HEK293 (cell line): Measurements from ENCODE around the gene TMEM145.

ENCODE experiments used
- PRDM1 ChIP-seq: fragments of 450-650 bp; formaldehyde crosslinking; IDR thresholded peaks from 2 replicates; pipeline ENCODE4; 2016; ENCODE audit warnings: missing biosample characterization, missing genetic modification characterization
- RBAK ChIP-seq: fragments of 450-650 bp; formaldehyde crosslinking; IDR thresholded peaks from 2 replicates; pipeline ENCODE4 v1.5.1; 2016; ENCODE audit warnings: missing biosample characterization, missing genetic modification characterization
- SCRT2 ChIP-seq: fragments of 450-650 bp; formaldehyde crosslinking; IDR thresholded peaks from 2 replicates; pipeline ENCODE4 v1.5.1; 2016; ENCODE audit warnings: missing biosample characterization, missing genetic modification characterization
- SETDB1 ChIP-seq: IDR thresholded peaks from one replicate; pipeline ENCODE4 v1.6.1; 2017; ENCODE audit warnings: mild to moderate bottlenecking, low read length, moderate library complexity, mixed read lengths; ENCODE audit not compliant: insufficient read length
- TRIM28 ChIP-seq: IDR thresholded peaks from 2 replicates; pipeline ENCODE4 v1.6.1; 2011; ENCODE audit warnings: low read length, control low read depth, borderline replicate concordance
- TSHZ1 ChIP-seq: fragments of 450-650 bp; formaldehyde crosslinking; IDR thresholded peaks from 2 replicates; pipeline ENCODE4 v1.5.1; 2016; ENCODE audit warnings: missing biosample characterization, missing genetic modification characterization, borderline replicate concordance
- WT1 ChIP-seq: fragments of 450-650 bp; formaldehyde crosslinking; IDR thresholded peaks from 2 replicates; pipeline ENCODE4 v1.5.1; 2016; ENCODE audit warnings: missing biosample characterization, missing genetic modification characterization
- ZNF146 ChIP-seq: fragments of 450-650 bp; formaldehyde crosslinking; IDR thresholded peaks from 2 replicates; pipeline ENCODE4 v1.5.1; 2016; ENCODE audit warnings: missing biosample characterization, missing genetic modification characterization
- ZNF184 ChIP-seq: fragments of 450-650 bp; IDR thresholded peaks from 2 replicates; pipeline ENCODE4 v1.5.1; 2018; ENCODE audit warnings: missing biosample characterization, mild to moderate bottlenecking, missing genetic modification characterization
- ZNF23 ChIP-seq: fragments of 450-650 bp; formaldehyde crosslinking; IDR thresholded peaks from 2 replicates; pipeline ENCODE4 v1.5.1; 2016; ENCODE audit warnings: missing biosample characterization, missing genetic modification characterization, borderline replicate concordance
- ZNF292 ChIP-seq: fragments of 450-650 bp; formaldehyde crosslinking; IDR thresholded peaks from 2 replicates; pipeline ENCODE4 v1.5.1; 2016; ENCODE audit warnings: low read depth, missing biosample characterization, missing genetic modification characterization, borderline replicate concordance
- ZNF391 ChIP-seq: fragments of 450-650 bp; formaldehyde crosslinking; IDR thresholded peaks from 2 replicates; pipeline ENCODE4 v1.5.1; 2016; ENCODE audit warnings: low read depth, missing biosample characterization, missing genetic modification characterization, borderline replicate concordance
- ZNF404 ChIP-seq: fragments of 450-650 bp; formaldehyde crosslinking; IDR thresholded peaks from 2 replicates; pipeline ENCODE4 v1.5.1; 2017; ENCODE audit warnings: missing biosample characterization, missing genetic modification characterization
- ZNF501 ChIP-seq: fragments of 450-650 bp; formaldehyde crosslinking; IDR thresholded peaks from 2 replicates; pipeline ENCODE4 v1.5.1; 2016; ENCODE audit warnings: missing biosample characterization, missing genetic modification characterization
- ZNF521 ChIP-seq: fragments of 450-650 bp; formaldehyde crosslinking; IDR thresholded peaks from 2 replicates; pipeline ENCODE4 v1.5.1; 2017; ENCODE audit warnings: missing biosample characterization, mild to moderate bottlenecking, missing genetic modification characterization
- ZNF544 ChIP-seq: fragments of 450-650 bp; formaldehyde crosslinking; IDR thresholded peaks from 2 replicates; pipeline ENCODE4 v1.5.0; 2017; ENCODE audit warnings: missing biosample characterization, missing genetic modification characterization
- ZNF548 ChIP-seq: fragments of 450-650 bp; formaldehyde crosslinking; IDR thresholded peaks from 2 replicates; pipeline ENCODE4 v1.5.1; 2016; ENCODE audit warnings: missing biosample characterization, missing genetic modification characterization
- ZNF596 ChIP-seq: fragments of 450-650 bp; IDR thresholded peaks from 2 replicates; pipeline ENCODE4 v1.5.0; 2018; ENCODE audit warnings: missing biosample characterization, mild to moderate bottlenecking, missing genetic modification characterization, moderate library complexity
- ZNF639 ChIP-seq: fragments of 450-650 bp; formaldehyde crosslinking; IDR thresholded peaks from 2 replicates; pipeline ENCODE4 v1.5.1; 2016; ENCODE audit warnings: missing biosample characterization, missing genetic modification characterization
- ZSCAN23 ChIP-seq: fragments of 450-650 bp; formaldehyde crosslinking; IDR thresholded peaks from 2 replicates; pipeline ENCODE4 v1.5.1; 2016; ENCODE audit warnings: missing biosample characterization, missing genetic modification characterization
- ZSCAN5A ChIP-seq: fragments of 450-650 bp; formaldehyde crosslinking; IDR thresholded peaks from 2 replicates; pipeline ENCODE4 v1.5.1; 2016; ENCODE audit warnings: missing biosample characterization, missing genetic modification characterization
- TF ChIP-seq, protein P1 (sequence below): fragments of 450-650 bp; formaldehyde crosslinking; conservative IDR thresholded peaks from 2 replicates; pipeline ENCODE4 v1.5.1; 2016; ENCODE audit warnings: low read depth, missing biosample characterization, missing genetic modification characterization
- TF ChIP-seq, protein P2 (sequence below): sonication (generic); formaldehyde crosslinking; IDR thresholded peaks from 2 replicates; pipeline ENCODE4 v1.8.1; 2022; ENCODE audit warnings: mild to moderate bottlenecking, moderate library complexity, missing genetic modification reagents
- TF ChIP-seq, protein P3 (sequence below): fragments of 450-650 bp; formaldehyde crosslinking; IDR thresholded peaks from 2 replicates; pipeline ENCODE4 v1.5.1; 2016; ENCODE audit warnings: missing biosample characterization, missing genetic modification characterization

Gene TMEM145

DNA sequence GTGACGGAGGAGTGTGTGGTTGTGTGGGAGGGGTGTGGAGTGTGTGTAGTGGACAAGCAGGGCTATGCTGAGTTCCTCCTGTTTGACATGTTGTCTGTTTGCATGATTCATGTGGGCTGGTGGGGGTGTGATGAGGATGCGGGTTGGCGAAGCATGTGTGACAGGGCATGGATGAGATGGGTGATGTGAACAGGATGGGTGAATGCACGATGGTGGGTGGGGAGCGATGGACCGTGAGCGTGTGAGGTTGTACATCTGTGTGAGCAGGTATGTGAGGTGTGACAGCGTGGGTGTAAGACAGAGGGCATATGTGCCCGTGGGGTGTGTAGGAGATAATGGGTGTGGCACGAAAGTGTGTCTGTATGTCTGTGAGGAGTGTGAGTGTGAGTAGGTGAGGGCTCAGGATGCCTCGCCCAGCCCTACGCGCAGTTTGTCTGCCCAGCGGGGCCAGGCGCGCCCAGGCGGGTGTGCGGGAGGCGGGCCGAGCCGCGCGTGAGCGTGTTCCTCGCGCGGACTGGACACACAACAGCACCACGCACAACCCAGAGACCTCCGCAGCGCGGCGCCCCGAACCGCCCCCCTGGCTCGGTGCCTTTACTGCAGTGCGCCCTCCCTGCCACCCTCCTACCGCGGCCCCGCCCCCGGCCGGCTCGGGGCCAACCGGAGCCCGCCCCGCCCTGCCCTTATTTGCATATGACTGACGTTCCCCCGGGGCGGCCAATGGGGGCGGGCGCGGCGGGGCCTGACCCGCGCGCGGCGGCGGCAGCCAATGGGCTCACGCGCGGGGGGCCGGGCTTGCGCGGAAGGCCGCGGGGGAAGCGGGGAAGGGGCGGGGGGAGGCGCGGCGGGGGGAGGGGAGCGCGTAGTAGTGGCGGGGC, 29.7 kb upstream of the TMEM145 start (continued):
- TF ChIP-seq ZNF184: no peak
- peak; percentile 78 for TF ChIP-seq ZSCAN5A
- no peak for TF ChIP-seq ZNF548
- TF ChIP-seq WT1 (tag by site-specific recombination): peak; percentile 39; the same call in 1 of the 2 replicates
- peak; percentile 78 for TF ChIP-seq PRDM1 (tag by site-specific recombination)
- no peak; the same call in 1 of the 2 replicates for TF ChIP-seq TRIM28
- no peak for TF ChIP-seq ZNF292 (tag by site-specific recombination)
- TF ChIP-seq ZNF146 (tag by site-specific recombination): peak; percentile 44; the same call in 1 of the 2 replicates
- no peak for TF ChIP-seq SETDB1
- TF ChIP-seq ZNF404 (tag by site-specific recombination): no peak
- TF ChIP-seq, protein P1, sequence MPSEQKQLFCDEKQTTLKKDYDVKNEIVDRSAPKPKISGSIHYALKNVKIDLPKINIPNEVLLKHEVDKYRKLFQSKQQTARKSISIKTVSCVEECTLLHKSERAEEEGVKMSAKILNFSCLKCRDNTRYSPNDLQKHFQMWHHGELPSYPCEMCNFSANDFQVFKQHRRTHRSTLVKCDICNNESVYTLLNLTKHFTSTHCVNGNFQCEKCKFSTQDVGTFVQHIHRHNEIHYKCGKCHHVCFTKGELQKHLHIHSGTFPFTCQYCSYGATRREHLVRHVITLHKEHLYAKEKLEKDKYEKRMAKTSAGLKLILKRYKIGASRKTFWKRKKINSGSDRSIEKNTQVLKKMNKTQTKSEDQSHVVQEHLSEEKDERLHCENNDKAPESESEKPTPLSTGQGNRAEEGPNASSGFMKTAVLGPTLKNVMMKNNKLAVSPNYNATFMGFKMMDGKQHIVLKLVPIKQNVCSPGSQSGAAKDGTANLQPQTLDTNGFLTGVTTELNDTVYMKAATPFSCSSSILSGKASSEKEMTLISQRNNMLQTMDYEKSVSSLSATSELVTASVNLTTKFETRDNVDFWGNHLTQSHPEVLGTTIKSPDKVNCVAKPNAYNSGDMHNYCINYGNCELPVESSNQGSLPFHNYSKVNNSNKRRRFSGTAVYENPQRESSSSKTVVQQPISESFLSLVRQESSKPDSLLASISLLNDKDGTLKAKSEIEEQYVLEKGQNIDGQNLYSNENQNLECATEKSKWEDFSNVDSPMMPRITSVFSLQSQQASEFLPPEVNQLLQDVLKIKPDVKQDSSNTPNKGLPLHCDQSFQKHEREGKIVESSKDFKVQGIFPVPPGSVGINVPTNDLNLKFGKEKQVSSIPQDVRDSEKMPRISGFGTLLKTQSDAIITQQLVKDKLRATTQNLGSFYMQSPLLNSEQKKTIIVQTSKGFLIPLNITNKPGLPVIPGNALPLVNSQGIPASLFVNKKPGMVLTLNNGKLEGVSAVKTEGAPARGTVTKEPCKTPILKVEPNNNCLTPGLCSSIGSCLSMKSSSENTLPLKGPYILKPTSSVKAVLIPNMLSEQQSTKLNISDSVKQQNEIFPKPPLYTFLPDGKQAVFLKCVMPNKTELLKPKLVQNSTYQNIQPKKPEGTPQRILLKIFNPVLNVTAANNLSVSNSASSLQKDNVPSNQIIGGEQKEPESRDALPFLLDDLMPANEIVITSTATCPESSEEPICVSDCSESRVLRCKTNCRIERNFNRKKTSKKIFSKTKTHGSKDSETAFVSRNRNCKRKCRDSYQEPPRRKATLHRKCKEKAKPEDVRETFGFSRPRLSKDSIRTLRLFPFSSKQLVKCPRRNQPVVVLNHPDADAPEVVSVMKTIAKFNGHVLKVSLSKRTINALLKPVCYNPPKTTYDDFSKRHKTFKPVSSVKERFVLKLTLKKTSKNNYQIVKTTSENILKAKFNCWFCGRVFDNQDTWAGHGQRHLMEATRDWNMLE (tag by site-specific recombination): no peak
- peak; percentile 90 for TF ChIP-seq ZNF391 (tag by site-specific recombination)
- TF ChIP-seq, protein P2, sequence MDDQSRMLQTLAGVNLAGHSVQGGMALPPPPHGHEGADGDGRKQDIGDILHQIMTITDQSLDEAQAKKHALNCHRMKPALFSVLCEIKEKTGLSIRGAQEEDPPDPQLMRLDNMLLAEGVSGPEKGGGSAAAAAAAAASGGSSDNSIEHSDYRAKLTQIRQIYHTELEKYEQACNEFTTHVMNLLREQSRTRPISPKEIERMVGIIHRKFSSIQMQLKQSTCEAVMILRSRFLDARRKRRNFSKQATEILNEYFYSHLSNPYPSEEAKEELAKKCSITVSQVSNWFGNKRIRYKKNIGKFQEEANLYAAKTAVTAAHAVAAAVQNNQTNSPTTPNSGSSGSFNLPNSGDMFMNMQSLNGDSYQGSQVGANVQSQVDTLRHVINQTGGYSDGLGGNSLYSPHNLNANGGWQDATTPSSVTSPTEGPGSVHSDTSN (CRISPR knock-in tag): no peak
- no peak; the same call in 1 of the 2 replicates for TF ChIP-seq ZNF23 (tag by site-specific recombination)
- peak; percentile 97 for TF ChIP-seq ZNF501 (tag by site-specific recombination)
- TF ChIP-seq ZSCAN23 (tag by site-specific recombination): peak; percentile 65; the same call in 1 of the 2 replicates
- peak; percentile 52; the same call in 1 of the 2 replicates for TF ChIP-seq SCRT2 (tag by site-specific recombination)
- no peak for TF ChIP-seq ZNF521 (tag by site-specific recombination)
- no peak for TF ChIP-seq ZNF596 (tag by site-specific recombination)
- TF ChIP-seq ZNF544 (tag by site-specific recombination): no peak
- TF ChIP-seq TSHZ1 (tag by site-specific recombination): peak; percentile 88
- TF ChIP-seq ZNF639 (tag by site-specific recombination): peak; percentile 85; the same call in 1 of the 2 replicates
- no peak for TF ChIP-seq RBAK
- TF ChIP-seq, protein P3, sequence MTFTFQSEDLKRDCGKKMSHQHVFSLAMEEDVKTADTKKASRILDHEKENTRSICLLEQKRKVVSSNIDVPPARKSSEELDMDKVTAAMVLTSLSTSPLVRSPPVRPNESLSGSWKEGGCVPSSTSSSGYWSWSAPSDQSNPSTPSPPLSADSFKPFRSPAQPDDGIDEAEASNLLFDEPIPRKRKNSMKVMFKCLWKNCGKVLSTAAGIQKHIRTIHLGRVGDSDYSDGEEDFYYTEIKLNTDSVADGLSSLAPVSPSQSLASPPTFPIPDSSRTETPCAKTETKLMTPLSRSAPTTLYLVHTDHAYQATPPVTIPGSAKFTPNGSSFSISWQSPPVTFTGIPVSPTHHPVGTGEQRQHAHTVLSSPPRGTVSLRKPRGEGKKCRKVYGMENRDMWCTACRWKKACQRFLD: no peak
